CD4-positive, alpha-beta T cell treated with Interleukin-6 for 4 hours (primary cell): Measurements from ENCODE around the gene ITSN1.
"Not testable (repeated sequence)": the region's sequence is repeated elsewhere in the genome, so short reads cannot be mapped to it uniquely, and the experiment has no call there.

Source experiments
- DNase-seq: peaks from one replicate; pipeline ENCODE4 v3.0.0-alpha.2; 2020; ENCODE audit warnings: mixed read lengths

The ITSN1 gene

GRCh38 chr21:33866826-33867225, 224.5 kb downstream of the ITSN1 start:
- DNase-seq, result no peak

GRCh38 chr21:33867868-33868267, 225.6 kb downstream of the ITSN1 start:
- DNase-seq, result not testable (repeated sequence)

GRCh38 chr21:33869873-33870272, 227.6 kb downstream of the ITSN1 start:
- DNase-seq, result no peak

GRCh38 chr21:33870768-33871167, 228.5 kb downstream of the ITSN1 start:
- DNase-seq, result no peak

- no peak for DNase-seq
These were observed 228.9 kb downstream of the ITSN1 start for GRCh38 chr21:33871171-33871570.

GRCh38 chr21:33872881-33873515, 230.7 kb downstream of the ITSN1 start:
- DNase-seq, result no peak

- no peak for DNase-seq
These were observed 231.9 kb downstream of the ITSN1 start for GRCh38 chr21:33874161-33874560.

GRCh38 chr21:33875026-33875695, 232.9 kb downstream of the ITSN1 start:
- DNase-seq, result no peak

- no peak for DNase-seq
These were observed 236.5 kb downstream of the ITSN1 start for GRCh38 chr21:33878824-33879223.

- no peak for DNase-seq
These were observed 238.3 kb downstream of the ITSN1 start for GRCh38 chr21:33880626-33881025.

- no peak for DNase-seq
These were observed 239.6 kb downstream of the ITSN1 start for GRCh38 chr21:33881689-33882440.

- DNase-seq, result no peak
These were observed 240.8 kb downstream of the ITSN1 start for GRCh38 chr21:33883118-33883517.

GRCh38 chr21:33884376-33885171, 242.3 kb downstream of the ITSN1 start:
- DNase-seq, result no peak

- no peak for DNase-seq
These were observed 242.8 kb downstream of the ITSN1 start for GRCh38 chr21:33885172-33885514.

- DNase-seq, result no peak
These were observed 244.0 kb downstream of the ITSN1 start for GRCh38 chr21:33886321-33886720.

GRCh38 chr21:33890187-33890586, 247.9 kb downstream of the ITSN1 start:
- DNase-seq, result no peak

- DNase-seq, result no peak
These were observed 250.6 kb downstream of the ITSN1 start for GRCh38 chr21:33892853-33893252.

- no peak for DNase-seq
These were observed 251.6 kb downstream of the ITSN1 start for GRCh38 chr21:33893917-33894316.

- DNase-seq, result peak; percentile 74
These were observed 252.5 kb downstream of the ITSN1 start for GRCh38 chr21:33894736-33895288.

- no peak for DNase-seq
These were observed 253.1 kb downstream of the ITSN1 start for GRCh38 chr21:33895356-33895755.

GRCh38 chr21:33896691-33897090, 254.4 kb downstream of the ITSN1 start:
- DNase-seq, result no peak

- DNase-seq, result no peak
These were observed 254.8 kb downstream of the ITSN1 start for GRCh38 chr21:33897098-33897497.

GRCh38 chr21:33897739-33898138, 255.4 kb downstream of the ITSN1 start:
- DNase-seq, result no peak
